Endometrial microvascular endothelial cells (primary cell): ENCODE measurements around the gene TMBIM1. TPM values are rescaled to one million over a fixed set of nuclear protein-coding genes. Genes with fewer than 3 reads are reported as not detected.
"Not testable (repeated sequence)": the region's sequence is repeated elsewhere in the genome, so short reads cannot be mapped to it uniquely, and the experiment has no call there.

Source experiments
- in situ Hi-C: cut with HindIII; loops from 2 replicates; pipeline ENCODE4 v1.10.0; 2017; ENCODE audit warnings: low sequenced_read_pairs, low pct_unique_long_range_greater_than_20kb; ENCODE audit errors: inconsistent ontology term
- total RNA-seq: library from RNA; depleted of rRNA; stranded (reverse); fragments of >200 nt; gene quantifications from one replicate; pipeline ENCODE4 v1.2.3, GENCODE V29; 2015; ENCODE audit errors: inconsistent ontology term

Gene TMBIM1
- total RNA-seq, 1 donor from 2014 or later, result 106 TPM

- in situ Hi-C loops, result no loop called here
Measured at GRCh38 chr2:218277921-218278320, 14.4 kb downstream of the TMBIM1 start.

GRCh38 chr2:218276986-218277755 is 15.1 kb downstream of the TMBIM1 start:
- in situ Hi-C loops, result no loop called here

GRCh38 chr2:218275371-218276072 is 16.8 kb downstream of the TMBIM1 start:
- in situ Hi-C loops, result no loop called here

- in situ Hi-C loops, result no loop called here
Measured at GRCh38 chr2:218274586-218274985, 17.7 kb downstream of the TMBIM1 start.

- in situ Hi-C loops, result no loop called here
Measured at GRCh38 chr2:218273908-218274249, 18.4 kb downstream of the TMBIM1 start.

GRCh38 chr2:218273214-218273907 is 18.9 kb downstream of the TMBIM1 start:
- in situ Hi-C loops, result not testable (repeated sequence)

- in situ Hi-C loops, result no loop called here
Measured at GRCh38 chr2:218272531-218273212, 19.6 kb downstream of the TMBIM1 start.

- in situ Hi-C loops, result no loop called here
Measured at GRCh38 chr2:218271865-218272530, 20.3 kb downstream of the TMBIM1 start.

- in situ Hi-C loops, result no loop called here
Measured at GRCh38 chr2:218271487-218271797, 20.9 kb downstream of the TMBIM1 start.

GRCh38 chr2:218270721-218271486 is 21.4 kb downstream of the TMBIM1 start:
- in situ Hi-C loops, result no loop called here

- in situ Hi-C loops, result no loop called here
Measured at GRCh38 chr2:218269900-218270720, 22.2 kb downstream of the TMBIM1 start, which contains the start of the genes AAMP and PNKD. TSS of gene AAMP (minus strand) at chr2:218270137. CDS start at chr2:218270086, 51 bp downstream. TSS of gene PNKD (plus strand) at chr2:218270519. CDS start at chr2:218270536, 17 bp downstream.

GRCh38 chr2:218267259-218267658 is 25.0 kb downstream of the TMBIM1 start:
- in situ Hi-C loops, result no loop called here

GRCh38 chr2:218266316-218266979 is 25.9 kb downstream of the TMBIM1 start:
- in situ Hi-C loops, result no loop called here

GRCh38 chr2:218265626-218266025 is 26.7 kb downstream of the TMBIM1 start:
- in situ Hi-C loops, result no loop called here

GRCh38 chr2:218264773-218265561 is 27.3 kb downstream of the TMBIM1 start:
- in situ Hi-C loops, result no loop called here
